Measurements from ENCODE around the gene ZZZ3. TPM values are rescaled to one million over a fixed set of nuclear protein-coding genes. Genes with fewer than 3 reads are reported as not detected.

The ZZZ3 gene
- total RNA-seq, 1 experiment from 2014 or later, result 51.1 TPM

- no peaks in the 10 kb centered on the region for H3K27me3 Mint-ChIP-seq (ENCODE audit: low read depth)
- H3K9me3 Mint-ChIP-seq, result peaks cover 2 to 3% of the 10 kb centered on the region in 2 experiments
- H3K36me3 Mint-ChIP-seq (ENCODE audit: insufficient read depth in 1 of 3, low read depth in 3 of 3), result peaks cover 13 to 32% (median 25%) of the 10 kb centered on the region in 3 experiments
- H3K4me1 ChIP-seq (ENCODE audit: insufficient read depth, low read length), result no peaks in the 10 kb centered on the region
- no peak for DNase-seq
- no peaks in the 10 kb centered on the region for H4K20me1 ChIP-seq (ENCODE audit: control insufficient read depth, insufficient read depth, insufficient read length)
- H2BK120ac ChIP-seq (ENCODE audit: low read depth, low read length, poor library complexity, severe bottlenecking), result no peak overlapping the region
- WGBS (ENCODE audit: extremely low coverage, insufficient read length, low lambda C conversion rate), result no CpG with 5 or more reads among the region's 2 CpGs
- H3K9me3 ChIP-seq (ENCODE audit: control insufficient read depth, low read depth, low read length), result no peaks in the 10 kb centered on the region
- H2BK12ac ChIP-seq (ENCODE audit: insufficient read length, low read depth, low read length), result no peak overlapping the region
- H2BK15ac ChIP-seq (ENCODE audit: low read depth, low read length), result no peak overlapping the region
- no peak overlapping the region for H4K91ac ChIP-seq (ENCODE audit: insufficient read length, low read depth, low read length)
- no peak overlapping the region for H2BK20ac ChIP-seq (ENCODE audit: low read depth, low read length, poor library complexity, severe bottlenecking)
- no peak overlapping the region for H3K23ac ChIP-seq (ENCODE audit: insufficient read length, low read depth, low read length)
- no peaks in the 10 kb centered on the region for H3K4me1 Mint-ChIP-seq
- peaks cover 5% of the 10 kb centered on the region for H3K79me1 ChIP-seq (ENCODE audit: insufficient read depth, low read depth, low read length, poor library complexity, severe bottlenecking)
- H3T11ph ChIP-seq (ENCODE audit: low read length), result no peak overlapping the region
- H3K56ac ChIP-seq (ENCODE audit: insufficient read length, low read depth, low read length), result no peak overlapping the region
- H3K27me3 ChIP-seq (ENCODE audit: insufficient read depth, low read length), result no peaks in the 10 kb centered on the region
- no peak overlapping the region for H3K9ac ChIP-seq (ENCODE audit: extremely low read depth, insufficient read length, low read length)
- no peaks in the 10 kb centered on the region for H3K23me2 ChIP-seq (ENCODE audit: insufficient read length, low read depth, low read length, poor library complexity, severe bottlenecking)
- H3K4me3 Mint-ChIP-seq, result no peak overlapping the region
- TF ChIP-seq, protein P1, sequence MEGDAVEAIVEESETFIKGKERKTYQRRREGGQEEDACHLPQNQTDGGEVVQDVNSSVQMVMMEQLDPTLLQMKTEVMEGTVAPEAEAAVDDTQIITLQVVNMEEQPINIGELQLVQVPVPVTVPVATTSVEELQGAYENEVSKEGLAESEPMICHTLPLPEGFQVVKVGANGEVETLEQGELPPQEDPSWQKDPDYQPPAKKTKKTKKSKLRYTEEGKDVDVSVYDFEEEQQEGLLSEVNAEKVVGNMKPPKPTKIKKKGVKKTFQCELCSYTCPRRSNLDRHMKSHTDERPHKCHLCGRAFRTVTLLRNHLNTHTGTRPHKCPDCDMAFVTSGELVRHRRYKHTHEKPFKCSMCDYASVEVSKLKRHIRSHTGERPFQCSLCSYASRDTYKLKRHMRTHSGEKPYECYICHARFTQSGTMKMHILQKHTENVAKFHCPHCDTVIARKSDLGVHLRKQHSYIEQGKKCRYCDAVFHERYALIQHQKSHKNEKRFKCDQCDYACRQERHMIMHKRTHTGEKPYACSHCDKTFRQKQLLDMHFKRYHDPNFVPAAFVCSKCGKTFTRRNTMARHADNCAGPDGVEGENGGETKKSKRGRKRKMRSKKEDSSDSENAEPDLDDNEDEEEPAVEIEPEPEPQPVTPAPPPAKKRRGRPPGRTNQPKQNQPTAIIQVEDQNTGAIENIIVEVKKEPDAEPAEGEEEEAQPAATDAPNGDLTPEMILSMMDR (conservative IDR thresholded peaks at IDR 0.05), result no peak
- H3K79me2 ChIP-seq (ENCODE audit: insufficient read depth, low read length), result peaks cover 9% of the 10 kb centered on the region; the same call in 1 of the 2 replicates
- no peak overlapping the region for H3K27ac ChIP-seq (ENCODE audit: insufficient read length, low read depth, low read length)
- H4K8ac ChIP-seq (replicated peaks; ENCODE audit: insufficient read length, low read depth, low read length), result no peak overlapping the region
- H2AFZ ChIP-seq (ENCODE audit: low read length), result no peak overlapping the region
- no peak overlapping the region for H3K14ac ChIP-seq (ENCODE audit: insufficient read depth, low read length)
- H3K18ac ChIP-seq (ENCODE audit: insufficient read length, low read depth, low read length), result no peak overlapping the region
- no peak overlapping the region for H3K4me2 ChIP-seq (ENCODE audit: insufficient read depth, insufficient read length, low read length)
- H2AK5ac ChIP-seq (ENCODE audit: insufficient read length, low read length), result no peak overlapping the region
- H3K4ac ChIP-seq (ENCODE audit: low read depth, low read length), result no peak overlapping the region
- no peak overlapping the region for H2BK5ac ChIP-seq (ENCODE audit: insufficient read length, low read length)
- no peak overlapping the region for H4K5ac ChIP-seq (ENCODE audit: insufficient read length, low read depth, low read length)
- no peak overlapping the region for H3K27ac Mint-ChIP-seq
Observed at GRCh38 chr1:77643456-77643855, 39.0 kb downstream of the ZZZ3 start.

Measured in H9 (cell line).